SK-N-SH (cell line): ENCODE measurements around the gene UBE2E2. TPM values are rescaled to one million over a fixed set of nuclear protein-coding genes. Genes with fewer than 3 reads are reported as not detected.

Source experiments
- CTCF ChIA-PET: fragments of 300-600, 350-600 bp; formaldehyde crosslinking; extraction: SDS; loops from one replicate; lab custom pipeline; 2021; lab: Yijun Ruan, JAX
- POLR2A ChIA-PET: fragments of 350-600 bp; sonication (Branson Sonifier 250); formaldehyde crosslinking; extraction: SDS; loops from one replicate; lab custom pipeline; 2020; ENCODE audit warnings: antibody characterized with exemption, inconsistent platforms; lab: Yijun Ruan, JAX
- DNase-seq: peaks from one replicate; pipeline ENCODE4 v3.0.0; 2012
- H2AFZ ChIP-seq: fragments of 200-600 bp; sonication (generic); 2 replicates; pipeline ENCODE4 v1.8.1; 2016; ENCODE audit warnings: antibody characterized with exemption, mild to moderate bottlenecking, low read depth
- H3F3A ChIP-seq: fragments of 200-600 bp; sonication (generic); replicated peaks from 2 replicates; pipeline ENCODE3; 2016; ENCODE audit warnings: antibody characterized with exemption, mild to moderate bottlenecking; ENCODE audit not compliant: insufficient read depth
- H3K27ac ChIP-seq, 2 experiments: fragments of 200-500 bp in 1 of 2; fragments of 200-600 bp in 1 of 2; sonication (Bioruptor generic) in 1 of 2; sonication (generic), shearing (Covaris generic) in 1 of 2; 2 replicates each; pipeline versions ENCODE4 v1.5.1 to v1.6.1; 2014 to 2016; ENCODE audit warnings: low read depth in 2 of 2, inconsistent platforms in 1 of 2, low read length in 1 of 2, mild to moderate bottlenecking in 1 of 2, mixed read lengths in 1 of 2
- H3K27me3 ChIP-seq: fragments of 200-600 bp; sonication (generic), shearing (Covaris generic); 2 replicates; pipeline ENCODE4 v1.6.1; 2016; ENCODE audit warnings: mixed run types; ENCODE audit not compliant: insufficient read depth
- H3K36me3 ChIP-seq, 2 experiments: fragments of 200-500 bp in 1 of 2; fragments of 200-600 bp in 1 of 2; sonication (Bioruptor generic) in 1 of 2; sonication (generic) in 1 of 2; replicated peaks in 1 of 2; 2 replicates each; pipeline versions ENCODE3 to v1.5.1; 2014 to 2016; ENCODE audit warnings: low read length in 1 of 2, mild to moderate bottlenecking in 1 of 2; ENCODE audit not compliant: insufficient read depth in 2 of 2, control insufficient read depth in 1 of 2
- H3K4me1 ChIP-seq, 2 experiments: fragments of 200-500 bp in 1 of 2; fragments of 200-600 bp in 1 of 2; sonication (Bioruptor generic) in 1 of 2; sonication (generic), shearing (Covaris generic) in 1 of 2; 2 replicates each; pipeline versions ENCODE4 v1.5.1 to v1.6.1; 2014 to 2016; ENCODE audit warnings: low read depth in 1 of 2, low read length in 1 of 2, mixed run types in 1 of 2; ENCODE audit not compliant: insufficient read depth in 2 of 2, control insufficient read depth in 1 of 2
- H3K4me2 ChIP-seq: fragments of 200-600 bp; sonication (generic), shearing (Covaris generic); 2 replicates; pipeline ENCODE4 v1.6.1; 2017; ENCODE audit warnings: mixed run types
- H3K4me3 ChIP-seq, 2 experiments: fragments of 200-500 bp in 1 of 2; fragments of 200-600 bp in 1 of 2; sonication (Bioruptor generic) in 1 of 2; sonication (generic), shearing (Covaris generic) in 1 of 2; 2 replicates each; pipeline versions ENCODE4 v1.5.1 to v1.8.1; 2014 to 2016; ENCODE audit warnings: low read depth in 2 of 2, inconsistent platforms in 1 of 2, low read length in 1 of 2, mild to moderate bottlenecking in 1 of 2, mixed read lengths in 1 of 2, moderate library complexity in 1 of 2
- H3K79me2 ChIP-seq: fragments of 200-600 bp; sonication (generic); 2 replicates; pipeline ENCODE4 v1.8.1; 2017; ENCODE audit warnings: mild to moderate bottlenecking; ENCODE audit not compliant: insufficient read depth
- H3K9ac ChIP-seq: fragments of 200-600 bp; sonication (generic); 2 replicates; pipeline ENCODE4 v1.6.1; 2017; ENCODE audit warnings: mixed run types
- H3K9me2 ChIP-seq: fragments of 200-600 bp; sonication (generic); 2 replicates; pipeline ENCODE4 v1.6.1; 2017; ENCODE audit warnings: mixed run types
- H3K9me3 ChIP-seq: fragments of 200-600 bp; sonication (generic); 2 replicates; pipeline ENCODE4 v1.6.1; 2017; ENCODE audit warnings: mixed run types, mild to moderate bottlenecking, moderate library complexity
- H4K20me1 ChIP-seq: fragments of 200-600 bp; sonication (generic); 2 replicates; pipeline ENCODE4 v1.6.1; 2017; ENCODE audit warnings: mild to moderate bottlenecking, mixed run types; ENCODE audit not compliant: insufficient read depth
- CHD2 ChIP-seq: fragments of 150-350 bp; IDR thresholded peaks from 2 replicates; pipeline ENCODE4 v1.6.1; 2018; ENCODE audit warnings: low read length; ENCODE audit not compliant: partially characterized antibody
- ELF1 ChIP-seq: IDR thresholded peaks from 2 replicates; pipeline ENCODE4 v1.4.0; 2012
- EP300 ChIP-seq, 2 experiments: IDR thresholded peaks; 2 replicates each; pipeline versions ENCODE4 v1.4.0 to v1.6.1; 2012; ENCODE audit warnings: borderline replicate concordance in 1 of 2, low read depth in 1 of 2, low read length in 1 of 2
- EZH2phosphoT487 ChIP-seq: fragments of 200-600 bp; sonication (generic); IDR thresholded peaks from 2 replicates; pipeline ENCODE4 v1.6.1; 2017; ENCODE audit warnings: low read depth, mixed run types, mild to moderate bottlenecking, antibody characterized with exemption, moderate library complexity, borderline replicate concordance
- FOSL2 ChIP-seq: IDR thresholded peaks from 2 replicates; pipeline ENCODE4 v1.4.0; 2012; ENCODE audit warnings: low read depth, mild to moderate bottlenecking, moderate library complexity, borderline replicate concordance
- FOXM1 ChIP-seq: IDR thresholded peaks from 2 replicates; pipeline ENCODE4 v1.4.0; 2012; ENCODE audit warnings: low read depth, mild to moderate bottlenecking
- GABPA ChIP-seq: IDR thresholded peaks from 2 replicates; pipeline ENCODE4 v1.4.0; 2012; ENCODE audit warnings: low read depth, mild to moderate bottlenecking
- GATA2 ChIP-seq: sonication (generic); formaldehyde crosslinking; IDR thresholded peaks from 2 replicates; pipeline ENCODE4 v1.5.0; 2020; ENCODE audit warnings: mild to moderate bottlenecking, missing genetic modification reagents
- JUND ChIP-seq: IDR thresholded peaks from 2 replicates; pipeline ENCODE4 v1.4.0; 2012
- MEF2A ChIP-seq: IDR thresholded peaks from 2 replicates; pipeline ENCODE4 v1.4.0; 2012; ENCODE audit warnings: low read depth, borderline replicate concordance
- MXI1 ChIP-seq: IDR thresholded peaks from 2 replicates; pipeline ENCODE4 v1.6.1; 2012; ENCODE audit warnings: mild to moderate bottlenecking, low read depth, low read length, improper control_type of control experiment
- NFIC ChIP-seq: IDR thresholded peaks from 2 replicates; pipeline ENCODE4 v1.4.0; 2012; ENCODE audit warnings: borderline replicate concordance
- NRF1 ChIP-seq: IDR thresholded peaks from 2 replicates; pipeline ENCODE4 v1.6.1; 2012; ENCODE audit warnings: low read depth, mild to moderate bottlenecking, low read length
- POLR2AphosphoS5 ChIP-seq: IDR thresholded peaks from 2 replicates; pipeline ENCODE4 v1.6.1; 2012; ENCODE audit warnings: low read depth, low read length
- RAD21 ChIP-seq: IDR thresholded peaks from 2 replicates; pipeline ENCODE4 v1.6.1; 2012; ENCODE audit warnings: mild to moderate bottlenecking, low read length
- RFX5 ChIP-seq: IDR thresholded peaks from 2 replicates; pipeline ENCODE4 v1.6.1; 2012; ENCODE audit warnings: mild to moderate bottlenecking, improper control_type of control experiment, low read length
- SIN3A ChIP-seq: IDR thresholded peaks from 2 replicates; pipeline ENCODE4 v1.6.1; 2012; ENCODE audit warnings: low read depth, mild to moderate bottlenecking, low read length, moderate library complexity, borderline replicate concordance
- SMC3 ChIP-seq: IDR thresholded peaks from 2 replicates; pipeline ENCODE4 v1.6.1; 2012; ENCODE audit warnings: low read depth, low read length, improper control_type of control experiment
- TCF12 ChIP-seq: IDR thresholded peaks from 2 replicates; pipeline ENCODE4 v1.4.0; 2012
- TEAD4 ChIP-seq: IDR thresholded peaks from 2 replicates; pipeline ENCODE4 v1.4.0; 2012; ENCODE audit warnings: mild to moderate bottlenecking, borderline replicate concordance; ENCODE audit not compliant: insufficient read depth
- YY1 ChIP-seq: IDR thresholded peaks from 2 replicates; pipeline ENCODE4 v1.4.0; 2012; ENCODE audit warnings: low read depth, mild to moderate bottlenecking
- WGBS: methylation state at CpG from one replicate; pipeline ENCODE4 v1.1.6; 2017; ENCODE audit warnings: low lambda C conversion rate; 5-methylcytosine and 5-hydroxymethylcytosine counted together
- polyA plus RNA-seq, 3 experiments: library from polyadenylated mRNA; depleted of rRNA; stranded (reverse); fragments of >200 nt; gene quantifications; 2 replicates each; pipeline ENCODE4 v1.2.3, GENCODE V29; 2012
- TF ChIP-seq, protein P1 (sequence below): IDR thresholded peaks from 2 replicates; pipeline ENCODE4 v1.4.0; 2012; ENCODE audit warnings: low read depth, borderline replicate concordance
- TF ChIP-seq, protein P2 (sequence below): IDR thresholded peaks from 2 replicates; pipeline ENCODE4 v1.4.0; 2012; ENCODE audit warnings: low read depth, borderline replicate concordance
- TF ChIP-seq, protein P3 (sequence below): IDR thresholded peaks from 2 replicates; pipeline ENCODE4 v1.4.0; 2012; ENCODE audit warnings: low read depth
- TF ChIP-seq, protein P4 (sequence below): fragments of 200-600 bp; sonication (generic); IDR thresholded peaks from 2 replicates; pipeline ENCODE4 v1.6.1; 2017; ENCODE audit warnings: antibody characterized with exemption, mild to moderate bottlenecking, moderate library complexity
- TF ChIP-seq, protein P5 (sequence below): fragments of 150-350 bp; IDR thresholded peaks from 2 replicates; pipeline ENCODE4 v1.6.1; 2016; ENCODE audit warnings: mild to moderate bottlenecking, low read depth, low read length

UBE2E2 gene
- 46.4 and 57.9 TPM in 2 replicates for polyA plus RNA-seq (2012; rRNA removed)
- polyA plus RNA-seq (2012; cell fraction: cytosol; rRNA removed): 50.8 and 54.0 TPM in 2 replicates
- polyA plus RNA-seq (2012; cell fraction: nucleus; rRNA removed): 16.5 and 17.7 TPM in 2 replicates

DNA sequence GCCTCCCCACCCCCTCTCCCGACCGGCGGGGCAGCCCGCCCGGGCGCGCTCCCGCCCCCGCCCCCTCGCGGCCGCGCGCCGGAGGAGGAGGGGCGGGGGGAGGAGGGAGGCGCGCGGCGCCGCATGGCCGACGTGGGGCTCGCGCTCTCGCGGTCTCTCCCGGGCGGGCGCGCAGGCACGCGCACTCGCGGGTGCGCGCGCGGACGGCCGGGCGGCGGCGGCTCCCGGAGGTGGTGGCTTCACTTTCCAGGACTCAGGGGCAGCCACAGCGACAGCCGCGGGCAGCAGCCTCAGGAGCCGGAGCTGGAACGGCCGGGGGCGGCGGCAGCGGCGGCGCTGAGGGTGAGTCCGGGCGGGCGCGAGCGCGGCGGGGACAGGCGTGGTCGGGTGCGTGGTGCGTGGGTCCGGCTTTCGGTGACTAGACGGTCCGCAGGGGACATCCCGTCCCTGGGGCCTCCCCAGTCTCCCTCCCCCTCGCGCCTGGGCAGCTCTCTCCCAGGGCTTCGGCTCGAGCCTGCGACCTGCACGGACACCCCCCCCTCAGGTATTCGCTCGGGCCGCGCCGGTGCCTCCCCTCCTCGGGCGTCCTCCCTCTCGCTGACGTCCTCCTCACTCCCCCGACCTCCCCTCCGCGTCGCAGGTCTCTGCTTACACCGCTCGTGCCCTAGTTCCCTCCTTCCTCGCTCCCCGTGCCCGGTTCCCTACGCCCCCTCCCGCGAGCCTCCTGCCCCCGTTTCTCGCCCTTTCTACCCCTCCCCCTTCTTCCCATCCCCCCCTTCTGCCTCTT is at the start of gene UBE2E2:
TSS of gene UBE2E2 (plus strand) at position 407 of the 787 bp plus-strand sequence.
- ChIA-PET CTCF (no interaction called here), POLR2A (interaction anchor here (0.8 kb wide), 1 partner anchor 743 kb away, joined by 3 read pairs; no protein-coding TSS in a partner anchor)
- Histone ChIP-seq H3F3A (peaks cover 7% of the 10 kb centered on the region), H3K9me2 (no peaks in the 10 kb centered on the region), H3K9me3 (no peaks in the 10 kb centered on the region), H3K36me3 (no peaks in the 10 kb centered on the region), H4K20me1 (peaks cover 10% of the 10 kb centered on the region; the same call in 1 of the 2 replicates), H3K27me3 (no peaks in the 10 kb centered on the region), H3K4me2 (peak within 1 kb of the TSS; percentile 82), H3K4me1 (peaks cover 0 to 8% of the 10 kb centered on the region in 2 experiments; a peak in 2 of 4 replicates), H3K9ac (peak within 1 kb of the TSS; percentile 82), H2AFZ (peak within 1 kb of the TSS; percentile 91; the same call in 1 of the 2 replicates), H3K79me2 (peaks cover 41% of the 10 kb centered on the region), H3K4me3 (peak within 1 kb of the TSS; percentile 93 to 96), H3K27ac (peak within 1 kb of the TSS; percentile 51 to 77; a peak in 3 of 4 replicates)
- peak; percentile 97 for DNase-seq
- 2% methylated on average over 31 of the region's 101 CpGs for WGBS
- no peak for TF ChIP-seq NFIC
- TF ChIP-seq EZH2phosphoT487: no peak
- no peak; the same call in none of the 2 replicates for TF ChIP-seq MXI1
- TF ChIP-seq ELF1: no peak
- no peak for TF ChIP-seq POLR2AphosphoS5
- TF ChIP-seq NRF1: peak; percentile 45
- TF ChIP-seq SIN3A: no peak
- TF ChIP-seq SMC3: no peak
- no peak for TF ChIP-seq RFX5
- TF ChIP-seq FOXM1: no peak
- no peak for TF ChIP-seq TEAD4
- TF ChIP-seq, protein P1, sequence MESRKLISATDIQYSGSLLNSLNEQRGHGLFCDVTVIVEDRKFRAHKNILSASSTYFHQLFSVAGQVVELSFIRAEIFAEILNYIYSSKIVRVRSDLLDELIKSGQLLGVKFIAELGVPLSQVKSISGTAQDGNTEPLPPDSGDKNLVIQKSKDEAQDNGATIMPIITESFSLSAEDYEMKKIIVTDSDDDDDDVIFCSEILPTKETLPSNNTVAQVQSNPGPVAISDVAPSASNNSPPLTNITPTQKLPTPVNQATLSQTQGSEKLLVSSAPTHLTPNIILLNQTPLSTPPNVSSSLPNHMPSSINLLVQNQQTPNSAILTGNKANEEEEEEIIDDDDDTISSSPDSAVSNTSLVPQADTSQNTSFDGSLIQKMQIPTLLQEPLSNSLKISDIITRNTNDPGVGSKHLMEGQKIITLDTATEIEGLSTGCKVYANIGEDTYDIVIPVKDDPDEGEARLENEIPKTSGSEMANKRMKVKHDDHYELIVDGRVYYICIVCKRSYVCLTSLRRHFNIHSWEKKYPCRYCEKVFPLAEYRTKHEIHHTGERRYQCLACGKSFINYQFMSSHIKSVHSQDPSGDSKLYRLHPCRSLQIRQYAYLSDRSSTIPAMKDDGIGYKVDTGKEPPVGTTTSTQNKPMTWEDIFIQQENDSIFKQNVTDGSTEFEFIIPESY: no peak
- TF ChIP-seq, protein P2, sequence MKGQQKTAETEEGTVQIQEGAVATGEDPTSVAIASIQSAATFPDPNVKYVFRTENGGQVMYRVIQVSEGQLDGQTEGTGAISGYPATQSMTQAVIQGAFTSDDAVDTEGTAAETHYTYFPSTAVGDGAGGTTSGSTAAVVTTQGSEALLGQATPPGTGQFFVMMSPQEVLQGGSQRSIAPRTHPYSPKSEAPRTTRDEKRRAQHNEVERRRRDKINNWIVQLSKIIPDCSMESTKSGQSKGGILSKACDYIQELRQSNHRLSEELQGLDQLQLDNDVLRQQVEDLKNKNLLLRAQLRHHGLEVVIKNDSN: no peak
- TF ChIP-seq JUND: no peak
- TF ChIP-seq, protein P3, sequence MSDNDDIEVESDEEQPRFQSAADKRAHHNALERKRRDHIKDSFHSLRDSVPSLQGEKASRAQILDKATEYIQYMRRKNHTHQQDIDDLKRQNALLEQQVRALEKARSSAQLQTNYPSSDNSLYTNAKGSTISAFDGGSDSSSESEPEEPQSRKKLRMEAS: peak; percentile 22; the same call in 1 of the 2 replicates
- TF ChIP-seq CHD2: peak; percentile 78
- TF ChIP-seq MEF2A: no peak
- no peak for TF ChIP-seq GABPA
- TF ChIP-seq, protein P4, sequence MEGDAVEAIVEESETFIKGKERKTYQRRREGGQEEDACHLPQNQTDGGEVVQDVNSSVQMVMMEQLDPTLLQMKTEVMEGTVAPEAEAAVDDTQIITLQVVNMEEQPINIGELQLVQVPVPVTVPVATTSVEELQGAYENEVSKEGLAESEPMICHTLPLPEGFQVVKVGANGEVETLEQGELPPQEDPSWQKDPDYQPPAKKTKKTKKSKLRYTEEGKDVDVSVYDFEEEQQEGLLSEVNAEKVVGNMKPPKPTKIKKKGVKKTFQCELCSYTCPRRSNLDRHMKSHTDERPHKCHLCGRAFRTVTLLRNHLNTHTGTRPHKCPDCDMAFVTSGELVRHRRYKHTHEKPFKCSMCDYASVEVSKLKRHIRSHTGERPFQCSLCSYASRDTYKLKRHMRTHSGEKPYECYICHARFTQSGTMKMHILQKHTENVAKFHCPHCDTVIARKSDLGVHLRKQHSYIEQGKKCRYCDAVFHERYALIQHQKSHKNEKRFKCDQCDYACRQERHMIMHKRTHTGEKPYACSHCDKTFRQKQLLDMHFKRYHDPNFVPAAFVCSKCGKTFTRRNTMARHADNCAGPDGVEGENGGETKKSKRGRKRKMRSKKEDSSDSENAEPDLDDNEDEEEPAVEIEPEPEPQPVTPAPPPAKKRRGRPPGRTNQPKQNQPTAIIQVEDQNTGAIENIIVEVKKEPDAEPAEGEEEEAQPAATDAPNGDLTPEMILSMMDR: no peak
- no peak for TF ChIP-seq TCF12
- no peak for TF ChIP-seq GATA2 (CRISPR knock-in tag)
- no peak for TF ChIP-seq EP300 (IDR thresholded peaks at IDR 0.05; ENCODE audit: borderline replicate concordance in 1 of 2, low read depth in 1 of 2, low read length in 1 of 2)
- TF ChIP-seq, protein P5, sequence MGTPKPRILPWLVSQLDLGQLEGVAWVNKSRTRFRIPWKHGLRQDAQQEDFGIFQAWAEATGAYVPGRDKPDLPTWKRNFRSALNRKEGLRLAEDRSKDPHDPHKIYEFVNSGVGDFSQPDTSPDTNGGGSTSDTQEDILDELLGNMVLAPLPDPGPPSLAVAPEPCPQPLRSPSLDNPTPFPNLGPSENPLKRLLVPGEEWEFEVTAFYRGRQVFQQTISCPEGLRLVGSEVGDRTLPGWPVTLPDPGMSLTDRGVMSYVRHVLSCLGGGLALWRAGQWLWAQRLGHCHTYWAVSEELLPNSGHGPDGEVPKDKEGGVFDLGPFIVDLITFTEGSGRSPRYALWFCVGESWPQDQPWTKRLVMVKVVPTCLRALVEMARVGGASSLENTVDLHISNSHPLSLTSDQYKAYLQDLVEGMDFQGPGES: no peak
- TF ChIP-seq FOSL2: no peak
- TF ChIP-seq YY1: no peak
- no peak for TF ChIP-seq RAD21
